Measurements from ENCODE around the gene SEPTIN11. TPM values are rescaled to one million over a fixed set of nuclear protein-coding genes. Genes with fewer than 3 reads are reported as not detected.

SEPTIN11 gene
- total and polyA plus RNA-seq, 7 donors: 5.7 to 54.0 (median 33.2) TPM

DNA sequence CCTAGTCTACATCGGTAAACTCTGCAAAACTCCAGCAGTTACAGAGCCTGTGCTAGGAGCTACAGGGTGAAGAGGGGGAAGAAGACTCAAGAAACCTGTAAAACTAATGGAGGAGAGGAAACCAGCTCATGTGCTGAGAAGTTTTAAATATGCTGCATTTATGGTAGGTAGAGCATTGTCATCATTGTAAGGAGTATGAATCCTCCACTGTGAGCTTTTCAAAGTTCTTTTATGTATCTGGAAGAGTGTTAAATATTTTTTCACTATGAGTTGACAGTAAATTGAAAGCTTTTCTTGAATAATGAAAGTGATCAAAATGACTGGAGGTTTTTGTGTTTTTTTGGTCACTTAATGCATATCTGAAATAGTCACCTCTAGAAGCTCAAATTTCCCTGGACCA is 46.2 kb downstream of the SEPTIN11 start:
- H3K27ac ChIP-seq: no peak overlapping the region
- WGBS, 3 donors: 92 to 96% (median 96%) methylated on average over 1 of the region's 1 CpG
- no peak overlapping the region for H3K4me3 ChIP-seq
- H3K4me1 ChIP-seq: peaks cover 20% of the 10 kb centered on the region
- H3K9me3 ChIP-seq: no peaks in the 10 kb centered on the region
- ATAC-seq (no peak), DNase-seq (no peak)
- H3K36me3 ChIP-seq (ENCODE audit: insufficient read depth in 1 of 2, low read depth in 1 of 2): peaks cover 5 to 34% of the 10 kb centered on the region in 2 donors
- TF ChIP-seq CTCF (IDR thresholded peaks at IDR 0.05): no peak
- no peaks in the 10 kb centered on the region for H3K27me3 ChIP-seq (ENCODE audit: insufficient read depth in 3 of 3, low read length in 2 of 3)
- intact Hi-C loops (cut with DNase I): no loop called here

DNA sequence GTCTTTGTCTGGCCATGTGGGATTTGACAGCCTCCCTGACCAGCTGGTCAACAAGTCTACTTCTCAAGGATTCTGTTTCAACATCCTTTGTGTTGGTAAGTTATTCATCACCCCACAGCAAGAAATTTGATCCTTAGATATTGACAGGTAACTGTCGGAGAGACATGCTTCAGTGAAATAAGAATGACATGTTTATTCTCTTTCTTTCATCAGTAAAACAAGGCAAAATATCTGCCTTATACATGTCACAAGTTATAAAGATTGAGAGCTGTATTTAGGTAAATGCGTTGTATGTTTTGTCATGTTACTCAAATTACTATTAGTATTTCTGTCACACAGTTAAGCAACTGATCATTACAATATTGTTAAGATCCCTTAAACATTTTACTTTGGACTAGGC is 46.9 kb downstream of the SEPTIN11 start:
- ATAC-seq (no peak), DNase-seq (no peak)
- 81 to 90% (median 83%) methylated on average over 2 of the region's 2 CpGs for WGBS, 3 donors
- TF ChIP-seq CTCF (IDR thresholded peaks at IDR 0.05): no peak
- Histone ChIP-seq H3K4me3 (no peak overlapping the region), H3K27ac (no peak overlapping the region), H3K36me3 (ENCODE audit: insufficient read depth in 1 of 2, low read depth in 1 of 2) (peaks cover 5 to 34% of the 10 kb centered on the region in 2 donors), H3K27me3 (ENCODE audit: insufficient read depth in 3 of 3, low read length in 2 of 3) (no peaks in the 10 kb centered on the region), H3K4me1 (peaks cover 20% of the 10 kb centered on the region), H3K9me3 (no peaks in the 10 kb centered on the region)
- intact Hi-C loops (cut with DNase I): no loop called here

GRCh38 chr4:76997077-76997476 is 47.5 kb downstream of the SEPTIN11 start:
- peaks cover 5 to 34% of the 10 kb centered on the region in 2 donors for H3K36me3 ChIP-seq (ENCODE audit: insufficient read depth in 1 of 2, low read depth in 1 of 2)
- no peak overlapping the region for H3K4me3 ChIP-seq

DNA sequence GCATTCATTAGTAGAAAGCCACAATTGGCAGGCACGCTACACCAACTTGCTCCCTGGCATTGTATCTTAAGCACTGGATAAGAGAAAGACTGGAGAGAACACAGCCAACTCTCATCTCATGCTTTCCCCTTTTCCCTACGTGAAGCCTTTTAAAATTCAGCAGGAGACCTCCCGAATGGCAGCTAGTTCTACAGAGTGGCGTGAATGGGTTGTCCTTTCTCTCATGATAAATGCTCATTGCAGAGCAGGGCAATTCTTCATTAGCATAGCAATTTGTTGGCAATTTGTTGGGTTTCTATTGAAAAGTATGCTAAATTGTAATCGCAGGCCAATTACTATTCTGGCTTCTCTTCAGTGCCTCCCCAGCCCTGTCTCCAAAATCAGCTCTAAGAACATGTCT is 48.0 kb downstream of the SEPTIN11 start:
- WGBS, 3 donors: 66 to 83% (median 67%) methylated on average over 5 of the region's 5 CpGs
- no peak for DNase-seq

More at GRCh38 chr4:76997077-76997476, 47.5 kb downstream of the SEPTIN11 start:
- H3K9me3 ChIP-seq: no peaks in the 10 kb centered on the region
- H3K27me3 ChIP-seq (ENCODE audit: insufficient read depth in 3 of 3, low read length in 2 of 3): no peaks in the 10 kb centered on the region
- TF ChIP-seq CTCF (IDR thresholded peaks at IDR 0.05): no peak
- peaks cover 26% of the 10 kb centered on the region for H3K4me1 ChIP-seq
- no peak overlapping the region for H3K27ac ChIP-seq
- 93 to 100% (median 95%) methylated on average over 1 of the region's 1 CpG for WGBS, 3 donors
- DNase-seq (no peak), ATAC-seq (no peak)
- intact Hi-C loops (cut with DNase I): no loop called here

More for the DNA sequence above, 48.0 kb downstream of the SEPTIN11 start:
- H3K27ac ChIP-seq: no peak overlapping the region
- H3K27me3 ChIP-seq (ENCODE audit: insufficient read depth in 3 of 3, low read length in 2 of 3): no peaks in the 10 kb centered on the region
- peaks cover 5 to 34% of the 10 kb centered on the region in 2 donors for H3K36me3 ChIP-seq (ENCODE audit: insufficient read depth in 1 of 2, low read depth in 1 of 2)
- ATAC-seq: no peak
- intact Hi-C loops (cut with DNase I): no loop called here
- no peak for TF ChIP-seq CTCF (IDR thresholded peaks at IDR 0.05)
- no peak overlapping the region for H3K4me3 ChIP-seq
- no peaks in the 10 kb centered on the region for H3K9me3 ChIP-seq
- H3K4me1 ChIP-seq: peaks cover 31% of the 10 kb centered on the region
